ENCODE measurements around the gene TAS1R1.

Gene TAS1R1

DNA sequence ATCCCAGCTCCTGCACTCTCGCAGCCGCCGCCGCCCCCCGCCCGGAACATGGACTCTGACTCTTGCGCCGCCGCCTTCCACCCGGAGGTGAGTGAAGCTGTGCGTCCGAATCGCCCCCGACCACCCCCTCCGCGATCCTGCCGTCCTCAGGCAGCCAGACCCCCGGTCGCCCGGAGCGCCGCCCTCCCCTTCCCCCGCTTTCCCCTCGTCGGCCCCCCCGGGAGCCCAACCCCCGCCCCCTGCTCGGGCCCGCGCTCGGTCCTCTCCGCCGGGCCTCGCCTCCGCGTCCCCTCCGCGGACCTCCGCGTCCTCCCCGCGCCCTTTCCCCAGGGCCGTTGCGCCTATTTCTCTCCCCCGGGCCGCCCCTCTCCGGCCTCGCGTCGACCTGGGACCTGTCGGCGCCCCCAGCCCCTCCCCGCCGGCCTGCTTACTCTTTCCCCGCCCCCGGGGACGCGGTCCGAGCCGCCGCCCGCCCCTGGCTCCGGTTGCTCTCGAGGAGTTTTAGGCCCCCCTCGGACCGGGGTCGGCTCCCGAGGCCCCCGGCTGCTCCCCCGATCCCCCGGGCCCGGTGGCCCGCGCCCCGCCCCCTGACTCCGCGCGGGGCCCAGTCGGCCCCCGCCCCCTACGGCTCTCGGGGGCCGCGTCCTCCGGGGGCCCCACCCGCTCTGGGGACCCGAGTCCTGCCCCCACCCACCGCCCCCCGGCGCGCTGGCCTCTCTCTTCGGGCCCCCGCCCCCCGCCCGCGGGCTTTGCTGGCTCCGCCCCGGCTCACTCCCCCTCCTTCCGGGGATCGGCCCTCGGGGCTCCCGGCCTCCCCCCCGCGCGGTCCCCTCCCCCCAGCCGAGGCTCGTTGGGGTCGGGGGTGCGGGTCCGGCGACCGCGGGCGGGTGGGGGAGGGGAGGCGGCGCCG lies 59.2 kb downstream of the TAS1R1 start:
- DNase-seq: no peak

DNA sequence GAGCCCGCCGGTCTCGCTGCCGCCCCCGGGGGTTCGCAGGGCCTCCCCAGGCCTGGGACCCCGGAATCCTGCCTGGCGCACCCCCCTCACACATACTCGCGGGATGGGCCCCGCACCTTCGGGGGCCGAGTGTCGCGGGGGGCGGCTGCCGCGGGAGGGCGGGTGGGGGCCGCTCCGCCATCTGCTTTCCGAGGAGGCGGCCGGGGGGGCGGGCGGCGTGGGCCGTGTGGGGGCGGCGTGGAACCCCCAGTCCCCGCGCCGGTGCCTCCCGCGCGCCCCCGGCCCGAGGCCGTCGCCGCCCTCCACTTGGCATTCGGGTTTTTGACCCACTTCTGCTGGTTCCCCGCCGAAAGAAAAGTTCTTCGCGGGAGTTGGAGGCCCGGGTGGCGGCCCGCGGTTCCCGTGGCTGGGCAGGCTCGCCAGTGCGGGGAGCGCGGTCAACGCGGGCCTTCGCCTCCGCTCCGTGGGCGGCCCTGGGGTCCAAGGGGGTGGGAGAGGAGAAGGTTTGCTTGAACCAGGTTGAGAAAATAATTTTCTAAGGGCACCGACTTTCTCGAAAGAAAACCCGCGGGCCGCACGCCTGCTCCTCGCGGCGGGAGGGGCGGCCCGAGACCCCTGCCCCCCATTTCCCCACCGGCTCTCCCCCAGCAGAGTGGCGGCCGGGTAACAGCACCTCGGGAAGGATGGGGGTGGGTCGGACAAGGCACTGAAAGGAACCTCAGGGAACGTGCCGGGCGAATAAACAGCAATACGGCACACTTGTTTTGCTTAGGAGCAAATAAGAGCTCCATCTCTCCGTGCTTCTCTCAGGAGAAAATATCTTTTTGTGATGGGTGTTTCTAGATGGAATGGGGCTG lies 60.0 kb downstream of the TAS1R1 start:
- DNase-seq: no peak

DNA sequence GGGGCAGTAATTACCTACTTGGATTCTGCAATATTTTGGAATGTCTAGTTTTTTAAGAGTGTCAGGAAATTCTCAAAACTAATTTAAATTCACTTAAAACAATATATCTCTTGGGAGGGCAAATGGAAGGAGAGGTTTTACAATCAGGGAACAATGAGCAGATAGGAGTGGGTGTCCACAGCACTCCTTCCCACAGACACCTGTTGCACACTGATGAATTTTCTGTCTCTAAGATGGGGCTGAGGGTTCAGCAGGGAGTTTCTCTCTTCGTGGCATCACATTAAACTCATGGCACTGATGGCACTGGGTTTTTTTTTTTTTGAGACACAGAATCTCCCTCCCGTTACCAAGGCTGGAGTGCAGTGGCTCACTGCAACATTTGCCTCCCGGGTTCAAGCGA lies 63.9 kb downstream of the TAS1R1 start:
- no peak for DNase-seq

DNA sequence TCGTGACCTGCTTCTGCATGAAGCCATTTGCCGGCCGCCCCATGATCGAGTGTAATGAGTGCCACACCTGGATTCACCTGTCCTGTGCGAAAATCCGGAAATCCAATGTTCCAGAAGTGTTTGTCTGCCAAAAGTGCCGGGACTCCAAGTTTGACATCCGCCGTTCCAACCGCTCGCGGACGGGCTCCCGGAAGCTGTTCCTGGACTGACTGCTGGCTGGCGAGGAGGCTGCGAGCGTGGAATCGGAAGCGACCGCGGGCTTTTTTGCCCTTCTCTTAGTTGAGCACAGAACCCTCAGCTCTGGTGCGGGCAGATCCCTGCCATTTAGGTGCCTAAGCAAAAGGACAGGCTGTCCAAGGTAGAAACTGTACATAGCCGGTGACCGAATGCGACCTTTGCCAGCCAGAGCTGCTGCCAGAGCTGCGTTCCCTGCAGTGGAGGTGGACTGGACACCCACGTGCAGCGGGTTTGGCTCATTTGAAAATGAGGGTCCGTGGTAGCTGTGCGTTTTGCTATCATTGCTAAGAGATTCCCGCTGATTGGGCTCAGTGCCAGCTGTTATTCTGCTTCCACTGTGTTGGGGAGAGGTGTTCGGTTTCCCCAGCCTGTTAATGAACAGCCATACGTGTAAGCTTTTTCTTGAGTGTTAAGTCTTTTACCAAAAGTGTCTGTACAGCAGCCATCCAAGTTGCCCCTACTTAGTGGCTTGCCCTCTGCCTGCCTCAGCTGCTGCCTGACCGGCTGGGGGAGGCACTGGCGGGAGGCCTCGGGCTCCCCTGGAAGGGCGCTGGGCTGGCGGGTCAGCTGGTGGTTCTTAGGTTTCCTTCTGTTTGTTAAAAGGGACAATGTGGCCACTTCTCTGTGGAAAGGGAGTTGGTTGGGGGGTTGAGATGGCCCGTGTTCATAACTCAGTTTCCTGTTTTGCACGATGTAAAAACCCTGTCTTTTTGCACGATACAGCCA lies 66.6 kb downstream of the TAS1R1 start:
- DNase-seq: no peak

- no peak for DNase-seq
Observed at GRCh38 chr1:6622396-6623152, 67.5 kb downstream of the TAS1R1 start.

DNA sequence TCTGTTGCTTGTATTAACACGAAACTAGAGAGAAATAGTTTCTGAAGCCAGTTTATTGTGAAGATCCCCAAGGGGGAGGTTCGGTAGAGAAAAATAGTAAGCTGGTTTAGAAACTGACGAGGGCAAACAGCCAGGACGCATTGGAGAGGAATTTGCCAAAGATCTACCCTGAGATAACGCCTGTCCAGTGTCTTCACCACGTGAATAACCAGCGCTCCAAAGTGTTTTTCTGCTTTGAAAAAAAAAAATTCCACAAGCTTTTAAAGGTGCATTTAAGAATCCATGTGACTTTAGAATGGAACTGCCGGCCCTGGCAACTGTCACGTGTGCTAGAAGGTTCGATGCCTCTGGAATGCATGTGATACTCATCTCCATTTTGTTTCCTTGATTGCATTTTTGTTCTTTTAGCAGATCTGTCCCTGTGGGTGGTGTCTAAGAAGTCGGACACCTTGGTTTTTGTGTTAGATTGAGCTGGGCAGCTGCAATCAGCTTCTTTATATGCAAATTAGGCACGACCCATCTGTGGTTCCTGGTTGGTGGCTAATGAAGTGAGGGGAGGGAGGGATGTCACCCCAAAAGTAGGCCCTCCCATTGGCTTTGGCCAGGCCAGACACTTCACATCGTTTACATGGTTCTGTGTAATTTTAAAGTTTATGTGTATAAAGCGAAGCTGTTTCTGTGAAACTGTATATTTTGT lies 68.3 kb downstream of the TAS1R1 start:
- DNase-seq: no peak

GRCh38 chr1:6624710-6625583 lies 69.8 kb downstream of the TAS1R1 start, which contains the start of gene THAP3:
TSS of gene THAP3 (plus strand) at chr1:6624868. CDS start at chr1:6625219, 351 bp downstream.
- no peak for DNase-seq

GRCh38 chr1:6625584-6626149 lies 70.6 kb downstream of the TAS1R1 start:
- no peak for DNase-seq

DNA sequence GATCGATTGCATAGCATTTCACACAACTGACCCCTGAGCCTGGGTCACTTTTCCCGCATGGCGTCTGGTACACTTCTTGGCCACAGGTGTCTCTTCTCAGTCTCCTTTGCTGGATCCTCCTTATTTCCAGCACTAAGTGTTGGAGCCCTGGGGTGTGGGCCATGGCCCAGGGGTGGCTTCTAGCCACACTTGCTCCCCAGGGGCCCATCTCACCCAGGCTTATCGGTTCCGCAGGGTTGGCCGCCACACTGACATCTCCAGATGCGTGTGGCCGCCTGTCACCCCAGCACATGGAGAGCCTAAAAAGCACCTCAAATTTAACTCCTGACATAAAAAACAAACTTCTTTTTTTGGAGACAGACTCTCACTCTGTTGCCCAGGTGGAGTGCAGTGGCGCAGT lies 71.9 kb downstream of the TAS1R1 start:
- DNase-seq: no peak

DNA sequence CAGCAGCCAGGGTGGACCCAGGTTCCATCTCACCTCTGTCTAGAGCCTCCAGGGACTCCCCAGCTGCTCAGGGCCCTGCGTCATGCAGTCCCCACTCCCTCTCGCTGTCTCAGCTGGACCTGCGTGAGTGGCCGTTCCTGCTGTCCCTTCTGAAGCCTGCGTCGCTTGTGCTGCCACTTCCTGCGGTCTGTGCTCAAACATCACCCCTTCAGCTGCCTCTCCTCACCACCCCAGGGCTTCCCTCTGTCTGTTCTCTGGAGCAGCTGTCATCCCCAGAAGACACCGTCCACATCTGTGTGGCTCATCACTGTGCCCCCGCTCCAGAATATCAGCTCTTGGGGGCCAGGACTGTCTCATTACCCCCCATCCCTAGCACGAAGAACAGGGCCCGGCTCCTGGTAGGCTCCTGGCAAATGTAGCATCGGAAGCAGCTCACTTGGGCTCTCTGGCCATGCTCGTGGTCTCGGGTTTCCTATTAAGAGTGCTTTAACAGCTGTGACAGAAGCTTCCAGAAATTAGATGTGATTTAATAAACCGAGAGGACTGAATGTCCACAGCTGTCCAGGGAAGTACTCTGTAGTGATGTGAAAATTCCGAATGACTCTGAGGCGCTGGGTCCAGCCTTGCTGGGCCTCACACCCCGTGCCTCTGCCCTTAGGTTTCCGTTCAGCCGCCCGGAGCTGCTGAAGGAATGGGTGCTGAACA lies 72.9 kb downstream of the TAS1R1 start:
- no peak for DNase-seq

DNA sequence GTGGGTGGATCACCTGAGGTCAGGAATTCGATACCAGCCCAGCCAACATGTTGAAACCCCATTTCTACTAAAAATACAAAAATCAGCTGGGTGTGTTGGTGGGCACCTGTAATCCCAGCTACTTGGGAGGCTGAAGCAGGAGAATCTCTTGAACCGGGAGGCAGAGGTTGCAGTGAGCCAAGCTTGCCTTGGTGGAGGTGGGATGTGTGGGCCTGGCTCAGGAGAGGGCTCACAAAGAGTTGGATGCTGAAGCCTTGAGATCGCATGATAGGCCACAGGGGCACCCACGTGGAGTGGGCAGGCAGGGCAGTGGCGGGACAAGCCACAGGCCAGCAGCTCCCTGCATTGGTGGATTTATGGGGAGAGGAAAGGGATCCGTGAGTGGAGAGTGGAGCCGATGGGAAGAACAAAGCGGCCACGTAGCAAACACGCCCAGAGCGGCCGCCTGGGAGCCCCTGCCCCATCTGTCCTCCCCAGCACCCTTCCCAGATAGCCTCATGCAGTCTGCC lies 73.9 kb downstream of the TAS1R1 start:
- DNase-seq: no peak

Data from NCI-H2081 treated with DMSO at 0.1 percent for 48 hours (cell line).